Rectal smooth muscle tissue (tissue), 1 donor: Measurements from ENCODE around the gene NAB2.

Experiments used
- H3K27ac ChIP-seq: one replicate; pipeline ENCODE4 v1.7.0; 2013; ENCODE audit warnings: low read depth, low read length, inconsistent platforms
- H3K27me3 ChIP-seq: one replicate; pipeline ENCODE4 v1.7.0; 2013; ENCODE audit warnings: low read length; ENCODE audit not compliant: control insufficient read depth, insufficient read depth
- H3K36me3 ChIP-seq: one replicate; pipeline ENCODE4 v1.7.0; 2013; ENCODE audit warnings: low read length; ENCODE audit not compliant: control insufficient read depth, insufficient read depth
- H3K4me1 ChIP-seq: one replicate; pipeline ENCODE4 v1.7.0; 2013; ENCODE audit warnings: low read length; ENCODE audit not compliant: control insufficient read depth, insufficient read depth
- H3K4me3 ChIP-seq: one replicate; pipeline ENCODE4 v1.7.0; 2013; ENCODE audit warnings: low read length
- H3K9ac ChIP-seq: one replicate; pipeline ENCODE4 v1.7.0; 2013; ENCODE audit warnings: low read length

NAB2 gene

DNA sequence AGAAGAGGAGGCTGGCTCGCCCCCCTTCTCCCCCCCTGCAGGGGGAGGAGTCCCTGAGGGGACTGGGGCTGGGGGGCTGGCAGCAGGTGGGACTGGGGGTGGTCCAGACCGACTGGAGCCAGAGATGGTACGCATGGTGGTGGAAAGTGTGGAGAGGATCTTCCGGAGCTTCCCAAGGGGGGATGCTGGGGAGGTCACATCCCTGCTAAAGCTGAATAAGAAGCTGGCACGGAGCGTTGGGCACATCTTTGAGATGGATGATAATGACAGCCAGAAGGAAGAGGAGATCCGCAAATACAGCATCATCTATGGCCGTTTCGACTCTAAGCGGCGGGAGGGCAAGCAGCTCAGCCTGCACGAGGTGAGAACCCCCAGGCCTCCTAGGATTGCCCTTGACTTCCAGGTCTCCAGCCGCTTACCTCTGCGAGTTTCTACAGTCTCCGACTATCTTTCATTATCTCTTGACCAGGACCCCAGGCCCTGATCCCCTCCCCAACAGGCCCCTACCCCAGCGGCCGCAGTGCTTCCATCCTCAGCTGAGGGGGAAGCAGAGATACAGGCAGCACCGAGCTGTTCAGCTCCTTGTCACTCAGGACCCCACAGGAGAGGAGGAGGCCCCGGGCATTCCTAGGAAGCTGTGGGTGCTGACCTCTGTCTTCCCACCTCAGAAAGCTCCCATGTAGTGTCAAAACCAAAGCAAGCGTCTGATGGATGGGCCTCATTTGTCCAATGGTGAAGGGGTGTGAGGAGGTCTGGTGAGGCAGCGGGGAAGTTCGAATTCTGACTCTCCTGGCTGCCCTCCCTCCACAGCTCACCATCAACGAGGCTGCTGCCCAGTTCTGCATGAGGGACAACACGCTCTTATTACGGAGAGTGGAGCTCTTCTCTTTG, 3.0 kb downstream of the NAB2 start:
- Histone ChIP-seq H3K27me3 (no peaks in the 10 kb centered on the region), H3K36me3 (peaks cover 37% of the 10 kb centered on the region), H3K4me1 (peaks cover 39% of the 10 kb centered on the region), H3K9ac (no peak overlapping the region), H3K27ac (peak overlapping the region; percentile 65), H3K4me3 (peak overlapping the region; percentile 27)

DNA sequence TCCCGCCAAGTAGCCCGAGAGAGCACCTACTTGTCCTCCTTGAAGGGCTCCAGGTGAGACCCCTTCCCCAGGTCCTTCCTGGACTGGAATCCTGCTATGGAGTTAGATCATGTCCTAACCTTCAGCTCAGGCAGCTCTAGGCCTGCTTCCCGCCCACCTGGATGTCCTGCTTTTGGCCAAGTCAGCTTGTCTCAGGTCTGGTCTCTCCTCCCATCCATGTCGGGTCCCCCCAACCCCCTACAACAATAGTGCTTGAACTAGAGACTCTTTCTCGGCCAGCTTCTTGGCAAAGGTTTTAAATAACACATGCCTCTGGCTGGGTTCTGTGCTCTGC, 3.6 kb downstream of the NAB2 start:
- peak overlapping the region; percentile 27 for H3K4me3 ChIP-seq
- no peak overlapping the region for H3K9ac ChIP-seq
- H3K4me1 ChIP-seq, result peaks cover 39% of the 10 kb centered on the region
- peak overlapping the region; percentile 65 for H3K27ac ChIP-seq
- H3K36me3 ChIP-seq, result peaks cover 38% of the 10 kb centered on the region
- no peaks in the 10 kb centered on the region for H3K27me3 ChIP-seq

DNA sequence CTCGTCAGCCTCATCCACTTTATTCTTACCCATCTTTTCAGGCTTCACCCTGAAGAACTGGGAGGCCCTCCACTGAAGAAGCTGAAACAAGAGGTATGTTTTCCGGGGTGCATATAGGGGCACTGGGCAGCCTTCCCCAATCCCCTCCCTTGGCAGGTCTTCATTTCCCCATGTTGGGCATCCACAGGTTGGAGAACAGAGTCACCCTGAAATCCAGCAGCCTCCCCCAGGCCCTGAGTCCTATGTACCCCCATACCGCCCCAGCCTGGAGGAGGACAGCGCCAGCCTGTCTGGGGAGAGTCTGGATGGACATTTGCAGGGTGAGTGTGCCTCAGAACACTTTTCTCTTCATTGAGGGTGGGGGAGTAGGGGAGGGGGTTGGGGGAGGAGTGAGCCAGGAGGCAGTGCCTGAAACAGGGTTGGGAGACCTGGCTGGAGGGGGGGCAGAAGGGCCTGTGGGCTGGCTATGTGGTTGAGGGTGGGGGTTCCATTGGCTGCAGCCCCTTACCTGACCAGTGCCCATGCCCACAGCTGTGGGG, 4.0 kb downstream of the NAB2 start:
- Histone ChIP-seq H3K27me3 (no peaks in the 10 kb centered on the region), H3K36me3 (peaks cover 42% of the 10 kb centered on the region), H3K4me1 (peaks cover 39% of the 10 kb centered on the region), H3K27ac (peak overlapping the region; percentile 65), H3K9ac (no peak overlapping the region), H3K4me3 (no peak overlapping the region)

DNA sequence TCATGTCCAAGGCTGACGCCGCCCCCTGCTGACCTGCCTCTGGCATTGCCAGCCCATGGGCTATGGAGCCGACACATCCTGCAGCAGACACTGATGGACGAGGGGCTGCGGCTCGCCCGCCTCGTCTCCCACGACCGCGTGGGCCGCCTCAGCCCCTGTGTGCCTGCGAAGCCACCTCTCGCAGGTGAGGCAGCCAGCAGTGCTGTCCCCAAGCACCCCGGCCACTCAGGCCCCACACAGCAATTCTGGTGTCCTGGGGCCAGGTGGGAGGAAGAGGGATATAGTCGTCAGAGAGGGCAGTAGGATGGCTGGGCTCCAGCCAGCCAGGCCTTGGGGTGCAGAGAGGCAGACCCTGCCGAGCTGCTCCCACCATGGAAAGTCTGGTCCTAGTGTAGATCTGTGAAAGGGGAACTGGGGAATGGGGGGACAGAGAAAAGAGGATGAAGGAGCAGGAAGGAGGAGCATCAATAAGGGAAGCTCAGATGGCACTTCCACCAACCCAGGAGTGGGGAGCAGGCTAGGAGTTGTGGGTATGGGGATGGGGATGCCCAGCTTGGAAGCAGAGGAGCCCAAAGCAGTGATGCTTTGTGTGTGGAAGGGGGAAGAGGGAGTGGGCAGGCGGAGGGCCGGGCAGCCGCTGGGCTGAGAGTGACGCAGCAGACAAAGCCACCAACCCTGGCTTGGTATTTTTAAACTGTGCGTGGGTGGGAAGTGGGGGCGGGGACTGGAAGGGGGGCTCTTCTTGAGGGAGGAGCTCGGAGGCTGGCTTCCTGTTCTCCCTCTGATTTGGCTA, 4.7 kb downstream of the NAB2 start:
- Histone ChIP-seq H3K4me3 (peak overlapping the region; percentile 40), H3K4me1 (peaks cover 39% of the 10 kb centered on the region), H3K27ac (peak overlapping the region; percentile 70), H3K36me3 (peaks cover 46% of the 10 kb centered on the region), H3K9ac (no peak overlapping the region), H3K27me3 (no peaks in the 10 kb centered on the region)

DNA sequence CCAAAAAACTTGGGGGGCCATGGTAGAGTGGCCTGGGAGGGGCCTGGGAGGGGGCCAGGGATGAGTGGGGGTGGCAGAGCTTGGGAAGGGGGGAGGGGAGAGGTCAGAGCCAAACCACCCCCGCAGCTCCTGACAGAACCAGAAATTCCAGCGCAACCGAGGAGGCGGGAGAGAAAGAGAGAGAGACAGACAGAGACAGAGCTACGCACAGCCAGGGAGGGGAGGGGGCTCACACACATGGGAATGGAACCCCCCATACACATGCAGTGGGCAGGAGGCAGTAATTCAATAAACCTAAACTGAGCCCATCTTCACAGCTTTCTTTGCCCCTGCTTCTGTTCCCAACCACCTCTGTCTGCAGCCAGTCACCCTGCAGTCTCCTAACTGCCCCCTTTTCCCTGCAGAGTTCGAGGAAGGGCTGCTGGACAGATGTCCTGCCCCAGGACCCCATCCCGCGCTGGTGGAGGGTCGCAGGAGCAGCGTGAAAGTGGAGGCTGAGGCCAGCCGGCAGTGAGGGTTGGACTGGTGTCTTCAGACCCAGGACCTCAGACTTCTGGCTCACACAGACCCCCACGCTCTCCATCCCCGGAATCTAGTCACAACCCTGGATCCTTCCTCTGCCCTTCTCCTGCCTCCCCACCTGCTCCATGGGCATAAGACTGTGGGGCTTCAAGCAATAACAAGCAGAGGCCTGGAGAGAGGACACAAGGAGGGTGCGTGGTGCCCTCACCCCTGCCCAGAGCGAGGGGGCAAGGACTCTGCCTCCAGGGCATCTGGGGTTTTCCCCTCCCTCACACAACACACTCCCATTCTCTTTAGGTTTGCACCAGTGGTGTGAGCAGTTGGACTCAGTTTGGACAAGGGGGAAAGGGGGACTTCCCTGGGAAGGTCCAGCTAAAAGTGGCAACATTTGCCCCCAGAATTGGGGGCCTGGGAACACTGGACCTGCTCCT, 5.6 kb downstream of the NAB2 start:
- H3K27ac ChIP-seq, result peak overlapping the region; percentile 70
- H3K4me1 ChIP-seq, result peaks cover 39% of the 10 kb centered on the region
- no peaks in the 10 kb centered on the region for H3K27me3 ChIP-seq
- no peak overlapping the region for H3K9ac ChIP-seq
- no peak overlapping the region for H3K4me3 ChIP-seq
- H3K36me3 ChIP-seq, result peaks cover 54% of the 10 kb centered on the region

DNA sequence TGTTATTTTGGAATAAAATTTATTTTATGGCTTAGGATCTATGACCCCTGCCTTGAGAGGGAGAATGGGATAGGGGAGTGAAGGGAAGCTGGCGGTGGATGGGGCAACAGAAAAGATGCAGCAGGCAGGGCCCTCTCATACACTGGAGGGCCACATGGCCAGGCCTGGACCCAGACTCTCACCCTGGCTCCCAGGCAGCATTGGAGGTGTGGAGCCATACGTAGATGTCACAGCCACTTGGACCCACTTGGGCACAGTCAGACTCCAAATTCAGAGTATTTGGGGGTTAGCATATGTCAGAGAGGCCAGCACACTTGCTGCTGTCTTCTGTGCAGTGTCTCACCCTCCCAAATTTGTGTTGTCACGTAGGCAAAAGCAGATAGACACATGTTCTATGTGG, 6.5 kb downstream of the NAB2 start:
- Histone ChIP-seq H3K27me3 (no peaks in the 10 kb centered on the region), H3K4me1 (peaks cover 38% of the 10 kb centered on the region), H3K27ac (no peak overlapping the region), H3K36me3 (peaks cover 59% of the 10 kb centered on the region), H3K9ac (no peak overlapping the region), H3K4me3 (no peak overlapping the region)

DNA sequence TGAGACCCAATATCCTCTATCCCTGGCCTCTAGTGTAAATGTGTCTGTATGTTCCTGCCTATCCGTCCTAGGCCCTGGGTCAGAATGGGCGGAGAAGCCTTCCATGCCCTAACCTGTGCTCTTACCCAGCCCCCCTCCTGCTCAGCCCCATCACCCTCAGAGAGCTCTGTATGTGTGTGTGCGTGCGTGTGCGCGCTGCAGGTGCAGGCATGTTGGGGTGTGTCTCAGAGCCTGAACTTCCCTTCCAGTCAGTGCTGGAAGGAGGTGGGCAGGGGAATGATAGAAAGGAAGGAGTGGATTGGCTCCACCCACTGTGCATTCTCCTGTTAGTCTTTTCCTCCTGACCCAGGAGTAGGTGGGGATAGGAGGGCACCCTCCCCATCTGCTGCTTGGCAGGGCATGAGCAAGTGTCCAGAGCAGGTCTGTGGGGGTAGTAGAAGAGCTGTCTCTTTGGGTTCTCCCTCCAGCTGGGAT, 7.2 kb downstream of the NAB2 start:
- peaks cover 56% of the 10 kb centered on the region for H3K36me3 ChIP-seq
- H3K4me3 ChIP-seq, result no peak overlapping the region
- H3K27ac ChIP-seq, result no peak overlapping the region
- peaks cover 31% of the 10 kb centered on the region for H3K4me1 ChIP-seq
- H3K9ac ChIP-seq, result no peak overlapping the region
- H3K27me3 ChIP-seq, result no peaks in the 10 kb centered on the region

DNA sequence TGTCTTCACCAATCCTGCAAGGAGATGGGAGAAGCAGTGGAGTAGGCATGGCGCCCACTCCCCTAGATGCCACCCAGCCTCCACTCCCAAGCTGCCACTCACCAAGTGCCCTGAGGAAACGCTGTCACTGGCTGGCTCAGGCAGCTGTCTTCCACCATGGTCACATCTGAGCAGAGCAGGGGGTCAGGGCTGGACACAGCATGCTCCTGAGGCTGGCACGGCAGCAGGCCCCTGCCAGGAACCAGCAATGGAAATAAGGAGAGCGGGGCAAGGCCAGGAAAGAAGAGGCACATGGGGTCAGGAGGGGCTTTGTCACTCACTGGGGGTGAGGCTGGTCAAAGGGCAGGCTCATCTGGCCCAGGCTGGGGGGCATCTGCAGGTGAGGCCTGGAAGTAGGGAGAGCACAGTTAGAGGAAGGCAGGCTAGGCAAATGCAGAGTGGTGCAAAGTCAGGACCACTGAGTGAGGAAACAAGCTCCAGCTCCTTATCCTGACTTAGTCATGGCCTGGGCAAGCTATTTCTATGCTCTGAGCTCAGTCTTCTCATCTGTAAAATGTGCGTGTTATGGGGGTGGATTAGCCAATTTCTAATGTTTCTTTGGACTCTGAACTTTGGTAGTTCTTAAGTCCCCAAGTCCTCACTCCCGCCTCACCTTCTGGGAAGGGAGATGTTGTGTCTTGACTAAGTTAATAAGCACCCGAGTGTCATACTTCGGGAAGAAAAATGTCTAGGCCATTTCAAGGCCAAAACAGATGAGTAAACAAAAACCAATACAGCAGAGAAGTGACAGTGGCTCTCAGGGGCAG, 8.0 kb downstream of the NAB2 start:
- H3K4me3 ChIP-seq, result no peak overlapping the region
- H3K4me1 ChIP-seq, result peaks cover 23% of the 10 kb centered on the region
- no peak overlapping the region for H3K9ac ChIP-seq
- H3K27me3 ChIP-seq, result no peaks in the 10 kb centered on the region
- peaks cover 50% of the 10 kb centered on the region for H3K36me3 ChIP-seq
- H3K27ac ChIP-seq, result no peak overlapping the region

DNA sequence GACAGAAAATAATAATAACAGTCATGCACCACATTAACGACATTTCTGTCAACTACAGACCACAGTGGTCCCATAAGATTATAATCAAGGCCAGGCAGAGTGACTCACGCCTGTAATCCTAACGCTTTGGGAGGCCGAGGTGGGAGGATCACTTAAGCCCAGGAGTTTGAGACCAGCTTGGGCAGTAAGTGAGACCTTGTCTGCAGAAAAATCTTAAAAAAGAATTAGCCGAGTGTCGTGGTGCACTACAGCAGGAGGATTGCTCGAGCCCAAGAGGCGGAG, 8.6 kb downstream of the NAB2 start:
- H3K4me1 ChIP-seq, result peaks cover 18% of the 10 kb centered on the region
- no peaks in the 10 kb centered on the region for H3K27me3 ChIP-seq
- no peak overlapping the region for H3K27ac ChIP-seq
- H3K9ac ChIP-seq, result no peak overlapping the region
- no peak overlapping the region for H3K4me3 ChIP-seq
- H3K36me3 ChIP-seq, result peaks cover 45% of the 10 kb centered on the region

DNA sequence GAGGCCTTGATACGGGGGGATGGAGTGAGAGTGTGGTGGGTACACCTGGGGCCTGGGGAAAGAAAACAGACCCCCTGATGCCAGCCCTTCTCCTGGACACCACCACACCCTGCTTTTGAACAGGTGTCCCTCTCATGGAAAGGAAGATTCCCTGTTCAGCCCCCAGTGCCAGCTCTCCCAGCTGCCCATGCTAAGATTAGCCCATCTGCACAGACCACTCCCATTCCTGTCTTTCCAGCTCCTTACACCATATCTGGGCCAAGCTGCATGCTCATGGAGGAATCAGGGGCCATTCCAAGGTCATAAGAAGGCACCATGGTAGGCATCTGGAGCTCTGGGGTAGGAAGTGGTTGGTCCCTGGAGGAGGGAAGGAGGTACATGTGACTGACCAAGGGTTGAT, 9.6 kb downstream of the NAB2 start:
- Histone ChIP-seq H3K27ac (no peak overlapping the region), H3K4me1 (peaks cover 9% of the 10 kb centered on the region), H3K27me3 (no peaks in the 10 kb centered on the region), H3K9ac (no peak overlapping the region), H3K4me3 (no peak overlapping the region), H3K36me3 (peaks cover 40% of the 10 kb centered on the region)

DNA sequence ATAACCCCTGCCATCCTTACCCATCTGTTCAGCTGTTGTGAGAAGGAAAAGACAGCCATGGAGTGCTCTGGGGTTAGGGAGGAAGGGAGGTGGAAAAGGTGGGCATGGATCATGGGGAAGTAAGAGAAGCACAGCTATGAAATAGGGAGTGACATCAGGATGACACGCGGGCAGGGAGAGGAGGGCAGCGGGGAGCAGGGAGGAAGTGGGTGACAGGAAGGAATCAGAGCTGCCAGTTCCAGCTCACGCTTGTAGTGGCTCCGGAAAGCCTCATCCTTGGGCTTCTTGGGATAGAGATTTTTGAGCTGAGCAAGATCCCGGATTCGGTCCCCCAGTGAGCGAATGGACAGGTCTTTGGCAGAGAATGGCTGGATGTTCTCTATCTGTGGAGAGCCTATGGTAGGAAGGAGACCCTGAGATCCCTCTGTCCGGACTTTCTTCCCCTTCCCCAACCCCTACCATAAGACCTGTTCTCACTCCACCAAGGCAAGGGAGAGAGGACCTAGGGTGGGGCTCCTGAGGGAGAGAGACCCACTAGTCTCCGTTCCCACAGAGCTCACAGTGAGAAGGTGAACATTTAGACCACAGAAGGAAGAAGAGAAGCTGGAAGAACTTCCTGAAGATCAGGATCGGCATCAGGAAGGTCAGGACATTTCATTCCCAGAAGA, 10.3 kb downstream of the NAB2 start:
- no peak overlapping the region for H3K27ac ChIP-seq
- H3K36me3 ChIP-seq, result peaks cover 42% of the 10 kb centered on the region
- no peak overlapping the region for H3K4me3 ChIP-seq
- peaks cover 6% of the 10 kb centered on the region for H3K4me1 ChIP-seq
- H3K9ac ChIP-seq, result no peak overlapping the region
- H3K27me3 ChIP-seq, result no peaks in the 10 kb centered on the region
